Caco-2 (cell line): ENCODE measurements around the gene TMEM181. TPM values are rescaled to one million over a fixed set of nuclear protein-coding genes. Genes with fewer than 3 reads are reported as not detected.

Experiments used
- BruUV-seq: library from RNA; stranded (reverse); fragments of 400-500 nt; replicated peaks from 2 replicates; lab custom pipeline; 2021; lab: Mats Ljungman, UMichigan
- CTCF ChIA-PET: fragments of 300-600 bp; sonication (Branson Sonifier 250); formaldehyde crosslinking; loops from one replicate; lab custom pipeline; 2022; ENCODE audit warnings: antibody characterized with exemption; lab: Charles Lee
- POLR2A ChIA-PET: fragments of 300-600 bp; sonication (Branson Sonifier 250); formaldehyde crosslinking; loops from one replicate; lab custom pipeline; 2022; ENCODE audit warnings: antibody characterized with exemption; lab: Charles Lee
- DNase-seq, 2 experiments: peaks; one replicate each; pipeline versions ENCODE4 v3.0.0 to v3.0.0-alpha.2; 2020 to 2022
- H3K27me3 ChIP-seq: replicated peaks from 2 replicates; pipeline ENCODE4 v1.6.0; 2011; ENCODE audit warnings: low read length; ENCODE audit not compliant: control insufficient read depth, insufficient read depth
- H3K36me3 ChIP-seq: 2 replicates; pipeline ENCODE4 v1.5.1; 2011; ENCODE audit warnings: low read length; ENCODE audit not compliant: control insufficient read depth, insufficient read depth
- H3K4me1 ChIP-seq: fragments of 250-450 bp; sonication (Bioruptor Pico); 2 replicates; pipeline ENCODE4 v1.5.1; 2020; ENCODE audit warnings: mild to moderate bottlenecking
- H3K4me3 ChIP-seq: 2 replicates; pipeline ENCODE4 v1.5.1; 2011; ENCODE audit warnings: low read depth, mild to moderate bottlenecking, control low read depth, low read length
- H3K9me3 ChIP-seq: fragments of 250-450 bp; sonication (Bioruptor Pico); 2 replicates; pipeline ENCODE4 v1.5.1; 2020; ENCODE audit warnings: mild to moderate bottlenecking, moderate library complexity
- H3K27ac Mint-ChIP-seq: one replicate; pipeline ENCODE4 v1.8.0; 2022; ENCODE audit warnings: mixed read lengths; ENCODE audit not compliant: unreplicated experiment
- H3K27me3 Mint-ChIP-seq: one replicate; pipeline ENCODE4 v1.8.0; 2022; ENCODE audit warnings: mixed read lengths; ENCODE audit not compliant: insufficient read depth, unreplicated experiment
- H3K36me3 Mint-ChIP-seq: one replicate; pipeline ENCODE4 v1.8.0; 2022; ENCODE audit warnings: mild to moderate bottlenecking, mixed read lengths; ENCODE audit not compliant: insufficient read depth, unreplicated experiment
- H3K4me1 Mint-ChIP-seq: one replicate; pipeline ENCODE4 v1.8.0; 2022; ENCODE audit warnings: low read depth, mixed read lengths; ENCODE audit not compliant: unreplicated experiment
- H3K4me3 Mint-ChIP-seq: one replicate; pipeline ENCODE4 v1.8.0; 2022; ENCODE audit warnings: mild to moderate bottlenecking, moderate library complexity, mixed read lengths; ENCODE audit not compliant: unreplicated experiment
- H3K9me3 Mint-ChIP-seq: one replicate; pipeline ENCODE4 v1.8.0; 2022; ENCODE audit warnings: mixed read lengths; ENCODE audit not compliant: unreplicated experiment
- CTCF ChIP-seq, 2 experiments: fragments of 200-600 bp in 1 of 2; IDR thresholded peaks; 1 replicate in 1 of 2; 2 replicates in 1 of 2; pipeline versions ENCODE4 v1.5.1 to v1.8.0; 2011 to 2022; ENCODE audit warnings: antibody characterized with exemption in 1 of 2, control low read depth in 1 of 2, inconsistent platforms in 1 of 2, low read depth in 1 of 2, low read length in 1 of 2, mild to moderate bottlenecking in 1 of 2, moderate library complexity in 1 of 2; ENCODE audit not compliant: insufficient read depth in 1 of 2, severe bottlenecking in 1 of 2, unreplicated experiment in 1 of 2
- intact Hi-C: fragments of 100-400 bp; cut with micrococcal nuclease; formaldehyde crosslinking; loops from one replicate; pipeline ENCODE4 v1.10.0; 2022; ENCODE audit not compliant: unreplicated experiment
- total RNA-seq: library from RNA; stranded (reverse); gene quantifications from 2 replicates; pipeline ENCODE4 v1.2.3, GENCODE V29; 2022

Gene TMEM181
- total RNA-seq, 1 experiment from 2014 or later, result 26.7 TPM

GRCh38 chr6:158548418-158549161 is 11.3 kb upstream of the TMEM181 start:
- BruUV-seq, result no TSS peak
- CTCF ChIA-PET, result no interaction called here
- Mint-ChIP-seq H3K9me3 (no peaks in the 10 kb centered on the region), H3K4me1 (peaks cover 6% of the 10 kb centered on the region), H3K36me3 (peaks cover 5% of the 10 kb centered on the region), H3K27ac (no peak overlapping the region), H3K4me3 (no peak overlapping the region), H3K27me3 (no peaks in the 10 kb centered on the region)
- DNase-seq, result no peak
- Histone ChIP-seq H3K27me3 (no peaks in the 10 kb centered on the region), H3K36me3 (no peaks in the 10 kb centered on the region), H3K9me3 (no peaks in the 10 kb centered on the region), H3K4me3 (no peak overlapping the region), H3K4me1 (no peaks in the 10 kb centered on the region)
- no peak for TF ChIP-seq CTCF (IDR thresholded peaks at IDR 0.05; ENCODE audit: insufficient read depth in 1 of 2, low read depth in 1 of 2, low read length in 1 of 2, severe bottlenecking in 1 of 2, unreplicated experiment in 1 of 2)
- intact Hi-C loops, result no loop called here
- POLR2A ChIA-PET, result no interaction called here

GRCh38 chr6:158552055-158552795 is 7.7 kb upstream of the TMEM181 start:
- Histone ChIP-seq H3K9me3 (no peaks in the 10 kb centered on the region), H3K4me3 (no peak overlapping the region), H3K27me3 (no peaks in the 10 kb centered on the region), H3K4me1 (no peaks in the 10 kb centered on the region), H3K36me3 (no peaks in the 10 kb centered on the region)
- no peak for DNase-seq
- POLR2A ChIA-PET, result no interaction called here
- H3K36me3 Mint-ChIP-seq, result peaks cover 5% of the 10 kb centered on the region
- BruUV-seq, result no TSS peak
- CTCF ChIA-PET, result no interaction called here
- H3K4me3 Mint-ChIP-seq, result no peak overlapping the region
- intact Hi-C loops, result no loop called here
- H3K9me3 Mint-ChIP-seq, result no peaks in the 10 kb centered on the region
- peaks cover 6% of the 10 kb centered on the region for H3K4me1 Mint-ChIP-seq
- H3K27ac Mint-ChIP-seq, result no peak overlapping the region
- no peak for TF ChIP-seq CTCF (IDR thresholded peaks at IDR 0.05; ENCODE audit: insufficient read depth in 1 of 2, low read depth in 1 of 2, low read length in 1 of 2, severe bottlenecking in 1 of 2, unreplicated experiment in 1 of 2)
- H3K27me3 Mint-ChIP-seq, result no peaks in the 10 kb centered on the region

- Histone ChIP-seq H3K4me3 (no peak overlapping the region), H3K27me3 (no peaks in the 10 kb centered on the region), H3K4me1 (no peaks in the 10 kb centered on the region), H3K9me3 (no peaks in the 10 kb centered on the region), H3K36me3 (no peaks in the 10 kb centered on the region)
- H3K9me3 Mint-ChIP-seq, result no peaks in the 10 kb centered on the region
- TF ChIP-seq CTCF (IDR thresholded peaks at IDR 0.05; ENCODE audit: insufficient read depth in 1 of 2, low read depth in 1 of 2, low read length in 1 of 2, severe bottlenecking in 1 of 2, unreplicated experiment in 1 of 2), result no peak
- H3K27ac Mint-ChIP-seq, result no peak overlapping the region
- H3K36me3 Mint-ChIP-seq, result peaks cover 5% of the 10 kb centered on the region
- BruUV-seq, result no TSS peak
- DNase-seq, result no peak
- POLR2A ChIA-PET, result no interaction called here
- H3K4me3 Mint-ChIP-seq, result no peak overlapping the region
- peaks cover 6% of the 10 kb centered on the region for H3K4me1 Mint-ChIP-seq
- H3K27me3 Mint-ChIP-seq, result no peaks in the 10 kb centered on the region
- intact Hi-C loops, result no loop called here
- CTCF ChIA-PET, result no interaction called here
These were observed 7.1 kb upstream of the TMEM181 start for GRCh38 chr6:158552796-158553138.
